Activated CD4-positive, alpha-beta memory T cell treated with anti-CD3 and anti-CD28 coated beads, Interleukin-2, amount 10 ng/mL, durations not matched to agents 7 days and 5 days (primary cell): ENCODE results near the gene TNFAIP1. TPM values are rescaled to one million over a fixed set of nuclear protein-coding genes. Genes with fewer than 3 reads are reported as not detected.

ENCODE experiments used
- CTCF ChIA-PET: fragments of 350-600 bp; sonication (Branson Sonifier 250); formaldehyde crosslinking; loops from one replicate; lab custom pipeline; 2021; ENCODE audit warnings: antibody characterized with exemption, inconsistent platforms; lab: Charles Lee
- POLR2A ChIA-PET: fragments of 350-600 bp; sonication (Branson Sonifier 250); formaldehyde crosslinking; loops from one replicate; lab custom pipeline; 2021; ENCODE audit warnings: antibody characterized with exemption; lab: Charles Lee
- DNase-seq: peaks from one replicate; pipeline ENCODE4 v3.0.0-alpha.2; 2020
- H3K27ac Mint-ChIP-seq: one replicate; pipeline ENCODE4 v1.8.0; 2021; ENCODE audit warnings: mild to moderate bottlenecking, mixed read lengths
- H3K27me3 Mint-ChIP-seq: one replicate; pipeline ENCODE4 v1.8.0; 2021; ENCODE audit warnings: mixed read lengths
- H3K36me3 Mint-ChIP-seq: one replicate; pipeline ENCODE4 v1.8.0; 2021; ENCODE audit warnings: low read depth, mixed read lengths
- H3K4me1 Mint-ChIP-seq: one replicate; pipeline ENCODE4 v1.8.0; 2021; ENCODE audit warnings: mixed read lengths
- H3K4me3 Mint-ChIP-seq: one replicate; pipeline ENCODE4 v1.8.0; 2021; ENCODE audit warnings: mild to moderate bottlenecking, mixed read lengths
- H3K9me3 Mint-ChIP-seq: one replicate; pipeline ENCODE4 v1.8.0; 2021; ENCODE audit warnings: mixed read lengths
- total RNA-seq, 2 experiments: library from RNA; stranded (reverse); gene quantifications; one replicate each; pipeline ENCODE4 v1.2.3, GENCODE V29; 2021

Gene TNFAIP1
- total RNA-seq, 2 experiments from 2014 or later, result 25.2 to 26.5 TPM

- peak overlapping the region; percentile 89 for H3K4me3 Mint-ChIP-seq
- H3K27ac Mint-ChIP-seq, result no peak overlapping the region
- H3K9me3 Mint-ChIP-seq, result no peaks in the 10 kb centered on the region
- peaks cover 8% of the 10 kb centered on the region for H3K27me3 Mint-ChIP-seq
- peaks cover 36% of the 10 kb centered on the region for H3K4me1 Mint-ChIP-seq
- H3K36me3 Mint-ChIP-seq, result no peaks in the 10 kb centered on the region
- DNase-seq, result no peak
- CTCF ChIA-PET, result interaction anchor here (0.9 to 2.8 kb wide), 3 partner anchors 16 to 65 kb away, joined by 4 to 13 read pairs (median 5); partner anchors contain the start of genes IFT20 and TNFAIP1
- POLR2A ChIA-PET, result interaction anchor here (0.7 to 4.4 kb wide), 4 partner anchors 18 to 68 kb away, joined by 3 to 30 read pairs (median 18); partner anchors contain the start of genes IFT20, POLDIP2 and TNFAIP1
These were observed 18.2 kb upstream of the TNFAIP1 start for GRCh38 chr17:28317099-28317965.

- CTCF ChIA-PET, result interaction anchor here (0.5 to 2.8 kb wide), 5 partner anchors 15 to 183 kb away, joined by 3 to 13 read pairs (median 5); partner anchors contain the start of genes IFT20 and TNFAIP1
- Mint-ChIP-seq H3K4me1 (peaks cover 41% of the 10 kb centered on the region), H3K4me3 (peak overlapping the region; percentile 89), H3K27me3 (peaks cover 4% of the 10 kb centered on the region), H3K36me3 (no peaks in the 10 kb centered on the region), H3K27ac (peak overlapping the region; percentile 33), H3K9me3 (no peaks in the 10 kb centered on the region)
- POLR2A ChIA-PET, result interaction anchor here (0.6 to 4.4 kb wide), 7 partner anchors 10 to 853 kb away, joined by 3 to 30 read pairs (median 4); partner anchors contain the start of genes IFT20, POLDIP2 and TNFAIP1
- DNase-seq, result no peak
These were observed 17.4 kb upstream of the TNFAIP1 start for GRCh38 chr17:28317966-28318758.

GRCh38 chr17:28318759-28319597 lies 16.6 kb upstream of the TNFAIP1 start, which contains the start of gene TMEM97:
TSS of gene TMEM97 (plus strand) at chr17:28319200. CDS start at chr17:28319240, 40 bp downstream.
- ChIA-PET CTCF (interaction anchor here (0.7 to 2.8 kb wide), 8 partner anchors 8 to 513 kb away, joined by 3 to 13 read pairs (median 3); partner anchors contain the start of genes IFT20, POLDIP2 and TNFAIP1), POLR2A (interaction anchor here (0.6 to 4.4 kb wide), 8 partner anchors 10 to 854 kb away, joined by 3 to 30 read pairs (median 4); partner anchors contain the start of genes IFT20, POLDIP2 and TNFAIP1)
- peak within 1 kb of the TSS; percentile 89 for H3K4me3 Mint-ChIP-seq
- no peaks in the 10 kb centered on the region for H3K36me3 Mint-ChIP-seq
- H3K9me3 Mint-ChIP-seq, result no peaks in the 10 kb centered on the region
- H3K4me1 Mint-ChIP-seq, result peaks cover 41% of the 10 kb centered on the region
- H3K27me3 Mint-ChIP-seq, result no peaks in the 10 kb centered on the region
- peak; percentile 95 for DNase-seq
- H3K27ac Mint-ChIP-seq, result peak within 1 kb of the TSS; percentile 55

- POLR2A ChIA-PET, result interaction anchor here (0.9 to 4.4 kb wide), 5 partner anchors 12 to 89 kb away, joined by 3 to 30 read pairs (median 5); partner anchors contain the start of genes IFT20, POLDIP2 and TNFAIP1
- Mint-ChIP-seq H3K4me3 (peak overlapping the region; percentile 89), H3K27ac (peak overlapping the region; percentile 55), H3K27me3 (no peaks in the 10 kb centered on the region), H3K9me3 (no peaks in the 10 kb centered on the region), H3K36me3 (no peaks in the 10 kb centered on the region), H3K4me1 (peaks cover 41% of the 10 kb centered on the region)
- no peak for DNase-seq
- CTCF ChIA-PET, result interaction anchor here (0.7 to 2.8 kb wide), 6 partner anchors 9 to 514 kb away, joined by 3 to 13 read pairs (median 3); partner anchors contain the start of genes IFT20, POLDIP2 and TNFAIP1
These were observed 16.0 kb upstream of the TNFAIP1 start for GRCh38 chr17:28319598-28319935.

GRCh38 chr17:28320215-28321061 lies 15.1 kb upstream of the TNFAIP1 start:
- H3K9me3 Mint-ChIP-seq, result no peaks in the 10 kb centered on the region
- peaks cover 1% of the 10 kb centered on the region for H3K36me3 Mint-ChIP-seq
- peak overlapping the region; percentile 89 for H3K4me3 Mint-ChIP-seq
- DNase-seq, result no peak
- peaks cover 43% of the 10 kb centered on the region for H3K4me1 Mint-ChIP-seq
- H3K27me3 Mint-ChIP-seq, result no peaks in the 10 kb centered on the region
- H3K27ac Mint-ChIP-seq, result peak overlapping the region; percentile 55
- ChIA-PET POLR2A (interaction anchor here (1.0 to 4.4 kb wide), 5 partner anchors 11 to 89 kb away, joined by 3 to 30 read pairs (median 5); partner anchors contain the start of genes IFT20, POLDIP2 and TNFAIP1), CTCF (interaction anchor here (1.5 kb wide), 1 partner anchor 515 kb away, joined by 4 read pairs; no protein-coding TSS in a partner anchor)

- Mint-ChIP-seq H3K27me3 (no peaks in the 10 kb centered on the region), H3K9me3 (no peaks in the 10 kb centered on the region), H3K36me3 (peaks cover 36% of the 10 kb centered on the region), H3K27ac (no peak overlapping the region), H3K4me1 (peaks cover 59% of the 10 kb centered on the region), H3K4me3 (no peak overlapping the region)
- ChIA-PET POLR2A (no interaction called here), CTCF (no interaction called here)
- no peak for DNase-seq
These were observed 11.3 kb upstream of the TNFAIP1 start for GRCh38 chr17:28324267-28324745.

DNA sequence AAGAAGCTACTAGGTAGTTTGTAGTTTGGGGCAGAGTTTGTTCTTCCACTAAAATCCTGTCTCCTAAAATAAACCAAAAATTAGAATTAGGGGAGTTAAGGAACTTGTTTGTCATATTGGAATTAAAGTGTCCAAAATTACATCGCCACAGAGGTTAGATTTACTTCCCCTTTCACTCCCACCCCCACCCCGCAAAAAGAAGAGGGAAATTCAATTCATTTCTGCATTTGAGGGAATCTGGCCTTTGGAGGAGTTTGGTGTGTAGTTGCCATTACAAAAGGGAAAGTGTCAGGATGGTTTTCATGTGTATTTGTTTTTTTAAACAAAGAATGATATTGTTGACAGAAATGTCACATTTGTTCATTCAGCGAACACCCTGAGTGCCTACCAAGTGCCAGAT lies 10.8 kb upstream of the TNFAIP1 start:
- Mint-ChIP-seq H3K27me3 (no peaks in the 10 kb centered on the region), H3K9me3 (no peaks in the 10 kb centered on the region), H3K4me3 (no peak overlapping the region), H3K4me1 (peaks cover 55% of the 10 kb centered on the region), H3K27ac (no peak overlapping the region), H3K36me3 (peaks cover 36% of the 10 kb centered on the region)
- CTCF ChIA-PET, result no interaction called here
- POLR2A ChIA-PET, result no interaction called here
- no peak for DNase-seq

- peaks cover 51% of the 10 kb centered on the region for H3K4me1 Mint-ChIP-seq
- no peaks in the 10 kb centered on the region for H3K9me3 Mint-ChIP-seq
- H3K36me3 Mint-ChIP-seq, result peaks cover 36% of the 10 kb centered on the region
- ChIA-PET POLR2A (no interaction called here), CTCF (interaction anchor here (1.2 kb wide), 1 partner anchor 10 kb away, joined by 3 read pairs; the partner anchor contains the start of genes IFT20 and TNFAIP1)
- DNase-seq, result no peak
- no peak overlapping the region for H3K27ac Mint-ChIP-seq
- no peaks in the 10 kb centered on the region for H3K27me3 Mint-ChIP-seq
- no peak overlapping the region for H3K4me3 Mint-ChIP-seq
These were observed 10.3 kb upstream of the TNFAIP1 start for GRCh38 chr17:28325211-28325610.

GRCh38 chr17:28326114-28326513 lies 9.4 kb upstream of the TNFAIP1 start:
- DNase-seq, result no peak
- Mint-ChIP-seq H3K27me3 (no peaks in the 10 kb centered on the region), H3K36me3 (peaks cover 38% of the 10 kb centered on the region), H3K27ac (no peak overlapping the region), H3K9me3 (no peaks in the 10 kb centered on the region), H3K4me3 (no peak overlapping the region), H3K4me1 (peaks cover 43% of the 10 kb centered on the region)
- ChIA-PET CTCF (interaction anchor here (1.0 to 1.2 kb wide), 2 partner anchors 9 to 74 kb away, joined by 3 to 4 read pairs; partner anchors contain the start of genes IFT20 and TNFAIP1), POLR2A (interaction anchor here (1.0 kb wide), 1 partner anchor 9 kb away, joined by 8 read pairs; the partner anchor contains the start of genes IFT20 and TNFAIP1)

DNA sequence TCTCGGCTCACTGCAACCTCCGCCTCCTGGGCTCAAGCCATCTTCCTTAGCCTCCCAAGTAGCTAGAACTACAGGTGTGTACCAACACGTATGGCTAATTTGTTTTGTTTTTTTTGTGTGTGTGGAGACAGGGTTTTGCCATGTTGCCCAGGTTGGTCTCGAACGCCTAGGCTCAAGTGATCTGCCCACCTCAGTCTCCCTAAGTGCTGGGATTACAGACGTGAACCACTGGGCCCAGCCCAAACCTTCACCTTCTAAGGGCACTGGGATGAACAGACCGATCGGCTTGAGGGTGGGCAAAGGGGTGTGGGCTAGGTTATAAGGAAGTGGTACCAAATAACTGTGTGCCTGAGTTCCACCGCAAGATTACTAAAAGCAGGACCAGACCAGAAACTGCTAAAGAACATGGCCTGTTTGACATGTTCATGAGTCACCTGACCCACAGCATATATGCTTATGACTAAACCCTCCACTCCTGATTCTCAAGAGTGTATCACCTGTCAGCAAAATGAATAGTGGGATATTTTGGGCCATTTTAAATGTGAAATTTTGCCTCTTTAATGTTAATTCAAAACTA lies 8.4 kb upstream of the TNFAIP1 start:
- POLR2A ChIA-PET, result no interaction called here

More for the DNA sequence above, 8.4 kb upstream of the TNFAIP1 start:
- CTCF ChIA-PET, result no interaction called here
- Mint-ChIP-seq H3K4me3 (no peak overlapping the region), H3K4me1 (peaks cover 35% of the 10 kb centered on the region), H3K27ac (no peak overlapping the region), H3K27me3 (no peaks in the 10 kb centered on the region), H3K36me3 (peaks cover 41% of the 10 kb centered on the region), H3K9me3 (no peaks in the 10 kb centered on the region)
- no peak for DNase-seq
